ENCODE data around the gene THOC2.
"Not testable (repeated sequence)": the region's sequence is repeated elsewhere in the genome, so short reads cannot be mapped to it uniquely, and the experiment has no call there.

The THOC2 gene

GRCh38 chrX:123665197-123665596, 67.7 kb downstream of the THOC2 start:
- DNase-seq, result no peak

- not testable (repeated sequence) for DNase-seq
Measured at GRCh38 chrX:123664467-123665167, 68.2 kb downstream of the THOC2 start.

GRCh38 chrX:123663720-123664119, 69.1 kb downstream of the THOC2 start:
- not testable (repeated sequence) for DNase-seq

GRCh38 chrX:123656507-123656906, 76.3 kb downstream of the THOC2 start:
- DNase-seq, result not testable (repeated sequence)

DNA sequence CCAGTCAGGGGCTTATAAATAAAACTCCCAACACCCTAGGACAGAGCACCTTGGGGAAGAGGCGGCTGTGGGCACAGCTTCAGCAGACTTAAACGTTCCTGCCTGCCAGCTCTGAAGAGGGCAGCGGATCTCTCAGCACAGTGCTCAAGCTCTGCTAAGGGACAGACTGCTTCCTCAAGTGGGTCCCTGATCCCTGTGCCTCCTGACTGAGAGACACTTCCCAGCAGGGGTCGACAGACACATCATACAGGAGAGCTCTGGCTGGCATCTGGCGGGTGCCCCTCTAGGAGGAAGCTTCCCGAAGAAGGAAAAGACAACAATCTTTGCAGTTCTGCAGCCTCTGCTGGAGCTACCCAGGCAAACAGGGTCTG, 84.1 kb downstream of the THOC2 start:
- DNase-seq, result not testable (repeated sequence)

DNA sequence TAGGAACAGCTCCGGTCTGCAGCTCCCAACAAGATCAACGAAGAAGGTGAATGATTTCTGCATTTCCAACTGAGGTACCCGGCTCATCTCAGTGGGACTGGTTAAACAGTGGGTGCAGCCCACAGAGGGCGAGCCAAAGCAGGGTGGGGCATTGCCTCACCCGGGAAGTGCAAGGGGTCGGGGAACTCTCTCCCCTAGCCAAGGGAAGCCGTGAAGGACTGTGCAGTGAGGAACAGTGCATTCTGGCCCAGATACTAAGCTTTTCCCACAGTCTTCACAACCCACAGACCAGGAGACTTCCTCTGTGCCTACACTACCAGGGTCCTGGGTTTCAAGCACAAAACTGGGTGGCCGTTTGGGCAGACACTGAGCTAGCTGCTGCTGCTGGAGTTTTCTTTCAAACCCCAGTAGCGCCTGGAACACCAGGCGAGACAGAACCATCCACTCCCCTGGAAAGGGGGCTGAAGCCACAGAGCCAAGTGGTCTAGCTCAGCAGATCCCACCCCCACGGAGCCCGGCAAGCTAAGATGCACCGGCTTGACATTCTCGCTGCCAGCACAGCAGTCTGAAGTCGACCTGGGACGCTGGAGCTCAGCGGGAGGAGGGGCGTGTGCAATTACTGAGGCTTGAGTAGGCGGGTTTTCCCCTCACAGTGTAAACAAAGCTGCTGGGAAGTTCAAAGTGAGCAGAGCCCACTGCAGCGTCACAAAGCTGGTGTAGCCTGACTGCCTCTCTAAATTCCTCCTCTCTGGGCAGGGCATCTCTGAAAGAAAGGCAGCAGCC, 84.6 kb downstream of the THOC2 start:
- DNase-seq, result no peak

- no peak for DNase-seq
Measured at GRCh38 chrX:123647244-123647643, 85.6 kb downstream of the THOC2 start.

GRCh38 chrX:123629502-123629901, 103.3 kb downstream of the THOC2 start:
- no peak for DNase-seq

DNA sequence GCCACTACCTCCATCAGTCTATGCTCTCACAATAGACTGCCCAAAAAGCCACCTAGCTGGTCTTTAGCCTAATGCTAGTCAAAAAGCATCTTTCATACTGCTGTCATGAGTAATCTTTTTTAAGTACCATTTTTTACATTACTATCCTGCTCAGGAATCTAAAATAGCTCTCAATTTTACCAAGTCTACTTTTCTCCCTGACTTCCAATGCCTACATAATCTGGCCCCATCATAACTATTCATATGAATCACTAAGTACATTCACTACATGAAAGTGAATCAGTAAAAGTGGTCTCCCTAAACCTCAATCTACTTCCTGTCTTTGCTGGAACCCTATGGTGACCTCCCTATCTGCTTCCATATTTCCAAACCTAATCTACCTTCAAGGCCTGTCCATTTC, 105.9 kb downstream of the THOC2 start:
- no peak for DNase-seq

DNA sequence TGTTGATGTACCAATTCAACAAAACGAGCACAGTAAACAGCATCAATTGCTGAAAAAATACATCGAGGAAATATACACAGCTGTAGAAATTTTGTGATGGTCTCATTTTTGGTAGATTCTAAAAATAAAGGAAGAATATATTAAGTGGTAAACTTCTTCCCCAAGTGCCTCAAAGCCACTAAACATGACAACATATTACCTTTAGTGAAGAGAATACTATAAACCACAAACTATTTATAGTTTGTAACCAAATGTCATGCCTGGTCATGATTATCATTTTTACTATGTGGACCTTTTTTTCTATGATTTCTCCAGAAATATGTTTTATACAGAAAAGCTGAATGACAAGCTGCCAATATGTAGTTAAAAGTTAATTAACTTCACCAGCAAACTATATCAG, 106.9 kb downstream of the THOC2 start:
- no peak for DNase-seq

- no peak for DNase-seq
Measured at GRCh38 chrX:123625477-123625876, 107.4 kb downstream of the THOC2 start.

DNA sequence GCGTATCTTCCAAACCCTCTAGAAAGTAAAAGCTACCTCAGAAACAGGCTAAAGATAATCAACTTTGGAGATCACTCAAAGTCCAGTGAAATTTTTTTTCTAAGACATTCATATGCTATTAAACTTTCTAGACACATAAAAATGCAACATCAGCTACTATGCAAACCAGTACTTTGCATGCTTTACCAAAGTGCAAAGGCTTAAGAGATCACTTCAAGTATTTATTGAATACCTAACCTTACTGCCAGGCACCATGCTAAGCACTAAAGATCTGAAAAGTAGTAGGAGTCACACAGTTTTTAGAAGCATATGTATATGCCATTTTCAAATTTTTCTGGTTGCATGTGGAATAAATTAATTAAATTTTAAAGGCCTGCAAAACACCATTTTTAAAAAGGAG, 115.8 kb downstream of the THOC2 start:
- DNase-seq, result no peak

DNA sequence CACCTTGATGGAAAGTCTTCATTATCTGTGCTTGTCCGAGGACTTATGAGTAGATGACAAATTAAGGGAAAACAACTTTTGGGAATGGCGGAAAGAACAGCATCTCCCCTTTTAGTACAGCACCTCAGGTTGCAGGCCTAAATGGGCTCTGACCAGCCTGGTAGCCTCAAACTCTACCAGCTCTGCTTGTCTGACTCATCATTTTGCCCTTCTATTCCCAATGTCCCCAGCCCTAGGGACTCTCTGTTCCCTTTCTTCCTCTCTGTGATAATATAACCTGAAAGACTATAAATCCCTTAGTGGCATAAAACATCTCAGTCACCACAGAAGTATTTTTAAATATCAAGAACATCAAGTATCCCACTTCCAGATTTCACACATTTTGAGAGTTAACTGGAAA, 121.9 kb downstream of the THOC2 start:
- DNase-seq, result no peak

GRCh38 chrX:123607806-123608205, 125.0 kb downstream of the THOC2 start:
- no peak for DNase-seq

GRCh38 chrX:123607270-123607669, 125.6 kb downstream of the THOC2 start:
- no peak for DNase-seq

DNA sequence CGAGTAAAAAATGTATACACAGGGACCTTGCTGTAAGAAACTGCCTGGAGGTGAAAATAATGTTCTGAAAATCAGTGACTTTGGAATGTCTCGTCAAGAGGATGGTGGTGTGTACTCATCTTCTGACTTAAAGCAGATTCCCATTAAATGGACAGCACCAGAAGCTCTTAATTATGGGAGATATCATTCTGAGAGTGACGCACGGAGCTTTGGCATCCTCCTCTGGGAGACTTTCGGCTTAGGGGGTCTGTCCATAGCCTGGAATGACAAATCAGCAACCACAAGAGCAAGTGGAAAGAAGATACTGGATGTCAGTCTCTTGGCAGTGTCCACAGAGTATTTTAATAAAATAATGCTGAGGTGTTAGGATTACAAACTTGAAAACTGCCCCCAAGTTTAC, 129.4 kb downstream of the THOC2 start:
- no peak for DNase-seq

DNA sequence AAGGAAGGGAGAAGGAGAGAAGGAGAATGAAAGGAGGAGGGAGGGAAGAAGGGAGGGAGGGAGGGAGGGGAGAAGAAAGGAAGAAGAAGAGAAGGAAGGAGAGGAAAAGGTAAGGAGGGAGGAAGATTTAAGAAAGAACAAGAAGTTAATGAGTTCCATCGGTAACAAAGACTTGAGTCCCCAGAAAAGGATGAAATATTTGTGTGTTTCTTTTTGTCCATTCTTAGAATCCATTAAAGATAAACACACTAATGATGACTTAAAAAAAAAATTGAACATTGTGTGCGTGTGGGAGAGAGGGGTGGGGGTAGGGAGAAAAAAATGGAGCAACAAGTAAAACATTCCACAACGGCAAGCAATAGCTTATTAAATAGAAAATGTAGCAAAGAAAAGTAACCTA, 131.4 kb downstream of the THOC2 start:
- no peak for DNase-seq

GRCh38 chrX:123600181-123600580, 132.7 kb downstream of the THOC2 start:
- DNase-seq, result no peak

DNA sequence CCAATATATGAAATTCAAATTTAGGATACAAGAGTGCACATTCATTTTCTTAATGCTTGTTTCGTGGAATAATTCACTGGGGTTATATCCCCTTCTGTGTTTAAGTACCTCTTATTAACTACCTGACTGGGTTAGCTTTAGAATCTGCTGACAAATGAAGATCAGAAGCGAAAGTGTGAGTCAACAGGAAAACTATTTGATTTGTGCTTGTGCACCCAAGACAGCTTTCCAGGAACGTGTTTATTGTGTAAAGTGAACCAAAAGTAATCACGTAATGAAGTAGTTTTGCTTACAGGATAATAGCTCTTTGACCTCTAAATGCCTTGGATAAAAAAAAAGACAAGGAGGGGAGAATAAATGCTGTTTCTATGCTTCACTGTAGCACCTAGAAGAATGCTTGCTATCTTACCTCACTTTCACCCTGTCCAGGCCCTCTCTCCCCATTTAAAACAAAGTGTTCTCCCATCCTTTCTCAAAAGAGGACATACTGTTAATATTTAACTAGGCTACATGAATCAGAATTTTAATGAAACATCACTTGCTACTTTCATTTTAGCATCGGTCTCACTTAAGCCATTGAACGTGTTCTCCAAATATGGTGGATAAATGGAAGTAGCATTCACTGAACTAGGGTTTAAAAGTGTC, 141.9 kb downstream of the THOC2 start:
- DNase-seq, result no peak

- DNase-seq, result no peak
Measured at GRCh38 chrX:123588723-123589122, 144.1 kb downstream of the THOC2 start.

DNA sequence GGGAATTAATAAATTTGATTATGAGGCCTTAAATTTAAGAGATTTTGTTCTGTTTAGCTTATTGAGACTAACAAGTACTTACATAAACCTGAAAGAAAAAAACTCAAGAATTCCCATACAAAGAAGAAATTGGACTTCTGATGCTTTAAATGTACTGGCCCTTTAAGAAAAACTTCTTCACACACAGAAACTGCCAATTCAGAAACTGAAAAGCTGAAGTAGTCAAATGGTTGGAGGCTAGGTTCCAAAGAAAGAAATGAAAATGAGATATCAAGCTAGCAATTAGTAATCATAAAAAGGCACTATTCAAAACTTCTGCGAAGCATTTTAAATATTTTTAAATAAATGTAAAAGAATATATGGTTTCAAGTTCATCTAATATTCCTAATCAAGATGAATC, 151.3 kb downstream of the THOC2 start:
- no peak for DNase-seq

DNA sequence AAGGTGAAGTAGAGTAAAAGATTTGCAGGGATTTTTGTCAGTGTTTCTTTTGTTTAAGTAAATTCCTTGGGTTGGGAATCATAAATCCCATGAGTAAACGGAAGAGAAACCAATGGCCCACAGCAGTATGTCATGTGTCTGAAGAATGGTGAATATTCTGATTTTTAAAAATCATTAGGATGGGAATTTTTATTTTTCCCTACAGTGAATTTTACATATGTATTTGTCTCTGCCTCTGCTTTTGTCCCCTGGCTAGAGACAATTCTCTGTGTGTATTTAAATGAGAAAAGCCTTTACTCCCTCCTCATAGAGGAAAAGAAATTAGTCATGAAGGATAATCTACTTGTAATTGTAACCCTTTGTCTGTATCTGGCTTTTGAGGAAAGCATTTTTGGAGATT, 152.1 kb downstream of the THOC2 start:
- no peak for DNase-seq

DNA sequence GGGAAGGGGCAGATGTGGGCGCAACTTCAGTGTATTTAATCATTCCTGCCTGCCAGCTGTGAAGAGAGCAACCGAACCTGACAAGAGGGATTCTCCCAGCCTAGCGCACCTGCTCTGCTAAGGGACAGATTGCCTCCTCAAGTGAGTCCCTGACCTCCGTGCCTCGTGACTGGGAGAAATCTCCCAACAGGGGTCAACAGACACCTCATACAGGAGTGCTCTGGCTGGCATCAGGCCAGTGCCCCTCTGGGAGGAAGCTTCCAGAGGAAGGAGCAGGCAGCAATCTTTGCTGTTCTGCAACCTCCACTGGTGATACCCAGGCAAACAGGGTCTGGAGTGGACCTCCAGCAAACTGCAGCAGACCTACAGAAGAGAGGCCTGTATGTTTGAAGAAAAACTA, 158.8 kb downstream of the THOC2 start:
- not testable (repeated sequence) for DNase-seq

GRCh38 chrX:123570011-123570590, 162.8 kb downstream of the THOC2 start:
- no peak for DNase-seq
